Inferior parietal cortex (tissue), 1 donor: ENCODE measurements around the gene PWWP2B.
"Not testable (repeated sequence)": the region's sequence is repeated elsewhere in the genome, so short reads cannot be mapped to it uniquely, and the experiment has no call there.

ENCODE experiments used
- DNase-seq: peaks from one replicate; pipeline ENCODE4 v3.0.0-alpha.2; 2016; ENCODE audit errors: extremely low spot score

Gene PWWP2B

DNA sequence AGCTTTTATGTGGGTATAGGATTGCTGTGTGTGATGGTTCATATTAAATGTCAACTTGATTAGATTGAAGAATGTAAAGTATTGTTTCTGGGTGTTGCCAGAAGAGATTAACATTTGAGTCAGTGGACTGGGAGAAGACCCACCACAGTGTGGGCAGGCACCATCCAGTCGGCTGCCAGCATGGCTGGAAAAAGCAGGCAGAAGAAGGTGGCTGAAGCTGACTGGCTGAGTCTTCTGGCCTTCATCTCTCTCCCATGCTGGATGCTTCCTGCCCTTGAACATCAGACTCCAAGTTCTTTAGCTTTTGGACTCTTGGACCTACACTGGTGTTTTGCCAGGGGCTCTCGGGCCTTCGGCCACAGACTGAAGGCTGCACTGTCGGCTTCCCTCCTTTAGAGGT is 16.0 kb upstream of the PWWP2B start:
- DNase-seq: not testable (repeated sequence)

DNA sequence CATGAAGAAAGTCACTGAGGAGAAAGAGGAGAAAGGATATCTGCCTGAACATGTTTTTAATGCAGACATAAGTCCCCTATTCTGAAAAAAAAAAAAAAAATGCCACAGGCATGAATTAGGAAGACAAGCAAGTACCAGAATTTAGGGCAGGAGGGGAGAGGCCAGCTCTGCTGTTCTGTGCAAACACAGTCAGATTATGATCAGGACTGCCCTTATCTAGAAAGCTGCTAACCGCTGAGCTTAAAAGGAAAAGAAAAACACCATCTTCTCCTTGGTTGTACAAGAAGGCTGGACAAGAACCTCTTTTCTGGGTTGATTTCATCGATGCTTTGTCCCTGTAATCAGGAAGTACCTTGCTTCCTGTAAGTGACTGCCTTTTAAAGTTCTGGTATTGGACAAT is 15.3 kb upstream of the PWWP2B start:
- no peak for DNase-seq

DNA sequence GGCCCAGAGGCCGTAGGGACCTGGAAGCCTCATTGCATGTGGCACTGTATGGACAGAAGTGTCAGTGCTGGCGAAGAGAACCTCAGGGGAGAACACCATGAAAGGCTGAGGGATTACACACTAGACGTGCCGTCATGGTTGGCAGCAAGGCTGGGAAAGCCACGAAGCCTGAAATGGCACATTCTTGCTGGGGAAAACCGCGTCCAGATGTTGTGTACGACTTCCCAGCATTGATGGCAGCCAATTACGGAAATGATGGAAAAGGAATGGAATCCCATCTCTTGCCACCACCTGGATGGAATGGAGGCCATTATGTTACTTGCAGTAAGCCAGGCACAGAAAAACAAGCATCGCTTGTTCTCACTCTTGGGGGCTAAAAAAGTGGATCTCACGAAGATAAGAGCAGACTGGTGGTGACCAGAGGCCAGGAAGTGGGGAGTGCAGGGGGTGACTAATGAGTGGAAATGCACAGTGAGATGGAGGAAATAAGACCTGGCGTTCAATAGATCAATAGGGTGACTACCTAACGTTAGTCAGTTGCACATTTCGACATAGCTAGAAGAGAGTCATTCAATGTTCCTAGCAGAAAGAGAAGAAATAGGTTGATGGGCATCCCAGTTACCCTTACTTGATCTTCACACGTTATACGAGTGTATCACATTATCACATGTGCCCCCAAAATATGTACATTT is 14.6 kb upstream of the PWWP2B start:
- no peak for DNase-seq

DNA sequence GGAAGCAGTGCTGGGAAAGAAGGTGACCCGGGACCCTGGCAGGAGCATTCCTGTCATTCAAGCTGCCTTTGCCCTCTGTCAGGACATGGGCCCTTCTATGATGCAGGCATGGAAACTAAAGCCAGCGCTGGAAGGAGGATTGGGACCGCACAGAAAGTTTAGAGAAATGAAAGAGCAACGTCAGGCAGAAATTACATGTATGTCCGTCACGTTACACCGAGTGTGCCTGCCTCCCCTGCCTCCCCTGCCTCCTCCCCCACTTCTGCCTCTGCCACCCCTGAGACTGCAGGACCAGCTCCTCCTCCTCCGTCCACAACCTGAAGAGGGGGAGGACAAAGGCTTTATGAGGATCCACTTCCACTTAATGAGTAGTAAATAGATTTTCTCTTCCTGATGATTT is 13.9 kb upstream of the PWWP2B start:
- DNase-seq: no peak

DNA sequence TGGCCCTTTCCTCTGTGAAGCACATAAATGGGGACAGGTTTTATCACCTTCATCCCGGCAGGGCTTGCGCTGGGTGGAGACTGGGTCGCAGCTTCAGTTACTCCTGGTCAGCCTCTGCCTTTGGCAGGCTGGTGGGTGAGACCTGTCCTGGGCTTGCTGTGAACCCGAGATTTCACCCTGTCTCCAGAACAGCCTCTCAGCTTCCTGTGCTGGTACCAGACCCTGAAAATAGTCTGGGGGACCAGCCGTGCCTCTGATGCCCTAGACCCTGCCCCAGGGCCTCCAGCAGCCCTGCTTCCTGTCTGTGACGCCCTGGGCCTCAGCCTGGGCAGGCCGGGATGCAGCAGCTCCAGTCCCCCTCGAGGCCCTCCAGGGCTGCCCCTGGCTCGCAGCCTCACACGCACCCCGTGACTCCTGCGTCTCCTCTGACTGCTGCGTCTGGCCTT is 13.2 kb upstream of the PWWP2B start:
- DNase-seq: no peak

DNA sequence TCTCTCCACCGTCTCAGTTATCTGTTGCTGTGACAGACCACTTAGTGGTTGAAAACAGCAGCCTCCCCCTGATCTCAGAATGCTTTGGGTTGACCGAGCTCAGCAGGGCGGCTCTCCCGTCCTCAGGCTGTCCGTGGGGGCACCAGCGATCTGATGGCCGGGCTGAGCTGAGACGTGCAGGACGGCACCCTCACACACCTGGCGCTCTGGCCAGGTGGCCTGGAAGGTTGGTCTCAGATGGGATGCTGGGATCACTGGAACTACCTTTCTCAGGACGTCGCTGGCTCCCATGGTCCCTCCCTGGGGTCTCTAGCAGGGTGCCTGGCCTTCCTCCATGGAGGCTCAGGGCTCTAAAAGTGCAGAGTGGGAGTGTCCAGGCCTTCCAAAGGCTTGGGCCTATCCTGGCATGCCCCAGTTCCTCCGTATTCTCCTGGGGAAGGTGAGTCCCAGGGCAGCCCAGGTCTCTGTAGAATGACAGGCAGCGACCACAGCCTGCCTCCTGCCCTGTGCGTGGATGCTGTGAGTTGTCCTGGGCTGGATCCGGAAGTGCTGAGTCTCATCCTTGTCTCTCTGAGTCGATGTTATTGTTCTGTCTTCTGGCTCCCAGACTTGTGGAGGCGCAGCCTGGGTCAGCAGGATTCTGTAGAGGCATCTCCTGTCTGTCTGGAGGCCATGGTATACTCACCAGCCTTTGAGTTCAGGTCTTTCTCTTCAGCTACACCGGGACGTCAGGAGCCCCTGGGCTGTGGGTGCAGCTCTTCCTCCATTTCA is 12.2 kb upstream of the PWWP2B start:
- DNase-seq: no peak

DNA sequence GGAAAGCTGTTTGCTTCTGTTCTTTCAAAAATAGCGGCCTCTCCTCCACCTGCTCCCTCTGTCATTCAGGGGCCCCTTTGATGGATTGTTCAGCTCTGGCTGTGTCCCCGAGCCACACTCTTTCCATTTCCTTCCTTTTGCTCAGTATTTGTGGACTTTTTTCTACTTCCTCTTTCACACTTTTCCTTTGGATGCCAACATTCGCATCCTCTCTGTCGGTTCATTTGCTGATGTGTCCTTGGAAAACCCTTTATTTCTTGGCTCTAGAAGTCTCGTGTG is 11.7 kb upstream of the PWWP2B start:
- DNase-seq: no peak

DNA sequence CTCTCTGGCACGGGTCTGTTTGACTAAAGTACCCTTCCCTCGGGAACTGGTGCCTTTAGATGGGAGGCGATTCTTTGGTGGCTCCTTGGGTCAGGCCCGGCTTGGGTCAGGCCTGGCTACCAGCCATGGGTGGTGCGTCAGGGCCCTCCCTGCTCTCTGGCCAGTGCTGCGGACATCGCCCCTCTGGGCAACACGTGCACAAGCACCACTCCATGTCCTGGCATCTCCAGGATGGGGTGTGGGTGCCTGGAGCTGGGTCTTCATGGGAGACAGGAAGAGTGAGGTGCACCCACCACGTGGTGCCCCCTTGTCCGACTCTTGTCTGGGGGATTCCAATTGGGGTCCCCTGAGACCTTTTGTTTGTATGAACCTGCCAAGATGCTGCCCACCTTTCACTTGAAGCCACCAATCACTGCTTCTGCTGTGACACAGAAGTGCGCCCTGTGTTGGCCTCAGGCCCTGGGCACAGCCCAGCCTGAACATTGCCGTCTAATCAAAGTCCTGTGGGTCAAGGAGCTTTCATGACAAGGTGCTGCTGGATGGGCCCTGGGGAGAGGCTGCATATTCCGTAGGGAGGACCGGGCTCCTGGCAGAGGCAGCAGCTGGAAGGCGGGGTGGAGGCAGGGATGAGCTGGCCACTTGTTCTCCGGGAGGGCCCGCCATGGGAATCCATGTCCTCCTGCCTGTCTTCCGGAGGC is 11.1 kb upstream of the PWWP2B start:
- no peak for DNase-seq

DNA sequence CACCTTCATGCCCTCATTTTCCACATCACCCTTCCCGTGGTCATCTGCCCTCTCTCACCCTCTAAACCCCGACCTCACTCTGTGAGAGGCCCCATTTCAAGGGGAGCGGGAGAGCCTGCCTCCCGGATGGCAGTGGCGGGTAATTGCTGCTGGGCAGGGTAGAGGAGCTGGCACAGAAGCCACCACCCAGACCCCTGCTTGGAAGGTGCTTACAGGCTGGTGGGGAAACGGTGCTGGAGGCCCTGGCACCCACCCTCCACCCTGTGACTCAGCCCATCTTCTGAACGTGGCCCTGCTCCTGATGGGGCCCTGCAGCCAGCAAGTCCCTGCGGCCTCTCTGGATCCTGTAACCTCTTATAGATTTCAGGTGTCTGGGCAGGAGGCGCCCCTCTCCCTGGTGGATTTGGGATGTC is 10.6 kb upstream of the PWWP2B start:
- no peak for DNase-seq

DNA sequence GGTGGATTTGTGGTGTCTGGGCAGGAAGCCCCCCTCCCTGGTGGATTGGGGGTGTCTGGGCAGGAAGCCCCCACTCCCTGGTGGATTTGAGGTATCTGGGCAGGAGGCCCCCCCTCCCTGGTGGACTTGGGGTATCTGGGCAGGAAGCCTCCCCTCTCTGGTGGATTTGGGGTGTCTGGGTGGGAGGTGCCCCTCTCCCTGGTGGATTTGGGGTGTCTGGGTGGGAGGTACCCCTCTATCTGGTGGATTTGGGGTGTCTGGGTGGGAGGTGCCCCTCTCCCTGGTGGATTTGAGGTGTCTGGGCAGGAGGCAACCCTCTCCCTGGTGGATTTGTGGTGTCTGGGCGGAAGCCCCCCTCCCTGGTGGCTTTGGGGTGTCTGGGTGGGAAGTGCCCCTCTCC is 10.1 kb upstream of the PWWP2B start:
- DNase-seq: not testable (repeated sequence)

DNA sequence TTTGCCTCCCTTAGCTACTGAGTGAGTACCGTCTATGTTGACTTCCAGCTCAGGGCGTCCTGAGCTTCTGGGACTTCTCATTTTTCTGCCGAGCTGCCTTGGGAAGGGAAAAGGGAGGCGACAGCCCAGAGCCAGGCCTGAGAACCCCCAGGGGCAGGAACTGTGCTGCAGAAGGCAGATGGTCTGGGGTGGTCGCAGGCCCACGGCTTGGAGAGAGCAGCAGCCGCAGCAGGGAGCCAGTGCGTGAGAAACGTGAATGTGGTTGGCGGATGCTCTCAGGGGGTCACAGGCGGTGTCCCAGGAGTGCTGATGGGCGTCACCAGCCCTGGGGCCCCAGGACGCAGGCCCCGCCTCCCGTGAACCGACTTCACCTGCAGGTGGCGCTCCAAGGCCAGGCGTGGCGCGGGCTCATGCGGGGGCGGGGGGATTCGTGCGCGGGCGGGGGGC is 9.2 kb upstream of the PWWP2B start:
- no peak for DNase-seq

DNA sequence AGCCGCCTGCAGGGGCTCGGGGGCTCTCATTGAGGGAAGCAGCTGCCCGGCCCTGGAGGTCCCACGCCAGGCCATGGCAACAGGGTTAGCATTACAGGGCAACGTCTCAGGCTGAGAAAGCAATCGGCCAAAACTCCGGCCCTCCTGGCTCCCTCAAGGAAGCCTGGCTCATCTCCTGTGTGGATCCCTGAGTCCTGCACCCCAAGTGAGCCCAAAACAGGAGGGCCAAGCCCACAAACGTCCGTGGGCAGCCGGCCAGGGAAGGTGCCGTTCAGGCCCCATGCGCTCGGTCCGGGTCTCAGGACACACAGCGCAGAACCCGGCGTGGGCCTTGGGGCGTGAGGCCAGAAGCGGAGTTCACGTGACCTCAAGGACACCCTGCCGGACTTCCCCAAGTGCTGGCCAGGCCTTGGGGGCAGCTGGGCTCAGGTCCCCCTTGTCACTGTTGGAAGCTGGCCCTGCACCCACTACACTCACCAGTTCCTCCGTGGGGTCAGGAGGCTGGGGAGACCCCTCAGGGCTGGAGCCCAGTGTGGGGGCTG is 8.0 kb upstream of the PWWP2B start:
- DNase-seq: no peak

DNA sequence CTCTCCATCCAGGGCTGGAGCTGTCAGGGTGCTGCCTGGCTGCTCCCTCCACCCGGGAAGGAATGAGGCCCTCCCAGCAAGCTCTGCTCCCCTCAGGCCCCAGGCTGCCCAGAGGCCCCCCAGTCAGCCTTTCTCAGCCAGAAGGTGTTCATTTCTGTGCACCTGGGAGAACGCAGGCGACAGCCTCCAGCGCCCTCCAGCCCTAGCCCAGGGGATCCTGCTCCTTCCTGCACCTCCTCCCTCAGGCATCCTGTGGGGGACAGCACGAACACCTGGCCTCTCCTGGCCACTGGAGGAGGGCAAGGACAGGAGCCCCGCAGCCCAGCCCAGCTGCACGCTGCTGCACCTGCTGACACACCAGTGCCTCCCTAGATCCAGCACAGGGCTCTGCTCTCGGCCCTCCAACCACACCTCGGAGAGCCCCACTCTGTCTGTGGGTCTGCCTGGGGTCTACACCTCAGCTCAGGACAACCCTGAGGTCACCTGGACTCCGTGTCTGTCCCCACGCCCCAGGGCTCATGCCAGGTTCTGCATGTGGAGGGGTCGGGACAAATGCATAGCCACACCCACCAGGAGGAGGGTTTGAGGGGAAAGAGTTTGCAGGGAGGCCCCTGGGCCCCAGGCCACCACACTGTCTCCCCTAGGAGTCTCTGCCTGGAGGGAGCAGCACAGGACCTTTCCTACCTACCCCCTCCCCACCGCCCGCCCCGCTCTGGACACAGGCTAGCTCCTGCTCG is 7.4 kb upstream of the PWWP2B start:
- no peak for DNase-seq

DNA sequence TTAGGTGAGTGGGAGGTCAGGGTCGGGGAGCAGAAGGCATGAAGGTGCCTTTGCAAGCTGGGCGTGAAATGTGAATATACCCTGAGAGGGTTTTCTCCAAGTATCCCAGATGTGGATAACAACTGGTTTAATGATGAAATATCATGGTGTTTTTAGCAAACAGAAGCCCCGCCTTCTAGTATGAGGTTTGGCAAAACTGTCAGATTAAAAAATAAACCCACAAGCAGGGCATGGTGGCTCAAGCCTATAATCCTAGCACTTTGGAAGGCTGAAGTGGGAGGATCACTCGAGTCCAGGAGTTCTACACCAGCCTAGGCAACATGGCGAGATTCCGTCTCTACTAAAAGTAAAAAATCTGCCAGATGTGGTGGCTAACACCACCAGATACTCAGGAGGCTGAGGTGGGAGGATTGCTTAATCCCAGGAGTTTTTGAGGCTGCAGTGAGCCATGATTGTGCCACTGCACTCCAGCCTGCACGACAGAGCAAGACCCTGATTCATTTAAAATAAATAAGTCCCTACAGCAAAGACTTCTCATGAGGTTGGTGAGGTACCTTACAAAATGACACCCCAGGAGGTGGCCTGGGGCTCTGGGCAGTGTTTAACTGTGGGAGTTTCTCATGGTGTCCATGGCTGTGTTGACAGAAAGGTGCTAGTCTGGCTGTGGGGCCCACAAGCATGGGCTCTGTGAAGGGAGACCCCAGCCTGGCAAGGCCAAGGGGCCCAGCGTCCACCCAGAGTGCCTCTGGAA is 6.7 kb upstream of the PWWP2B start:
- DNase-seq: no peak

DNA sequence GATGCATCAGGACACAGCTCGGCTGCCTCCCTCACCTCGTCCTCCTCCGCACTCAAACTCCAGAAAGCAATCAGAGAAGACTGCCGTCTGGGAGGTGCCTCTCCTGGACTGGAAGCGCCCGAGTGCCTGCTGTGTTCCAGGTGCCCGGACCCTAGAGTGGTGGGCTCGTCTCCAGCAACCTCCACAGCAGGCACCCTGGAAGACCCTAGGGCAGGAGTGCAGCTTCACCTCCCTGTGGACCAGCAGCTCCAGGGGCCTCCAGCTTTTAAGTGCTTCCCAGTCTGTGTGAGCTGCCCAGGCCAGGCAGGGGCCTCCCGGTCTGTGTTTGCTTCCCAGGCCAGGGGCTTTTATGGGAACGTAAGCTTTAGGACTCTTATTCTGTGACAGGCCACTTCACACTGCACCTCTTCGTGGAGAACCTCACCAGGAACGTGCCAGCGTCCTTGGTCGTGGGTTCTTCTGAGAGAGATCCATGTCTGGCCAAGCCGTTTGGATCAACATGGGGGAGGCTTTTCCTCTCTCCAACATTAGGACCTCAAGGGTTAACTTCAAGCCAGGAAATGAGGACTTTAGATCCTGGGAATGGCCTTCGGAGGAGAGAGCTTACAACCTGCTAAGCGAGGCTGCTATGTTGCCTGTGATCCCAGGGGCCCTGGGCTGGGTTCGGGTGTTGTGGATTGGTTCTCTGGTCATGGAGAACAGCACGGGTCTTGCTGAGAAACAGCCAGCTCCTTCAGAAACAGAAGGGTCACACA is 5.9 kb upstream of the PWWP2B start:
- DNase-seq: no peak

DNA sequence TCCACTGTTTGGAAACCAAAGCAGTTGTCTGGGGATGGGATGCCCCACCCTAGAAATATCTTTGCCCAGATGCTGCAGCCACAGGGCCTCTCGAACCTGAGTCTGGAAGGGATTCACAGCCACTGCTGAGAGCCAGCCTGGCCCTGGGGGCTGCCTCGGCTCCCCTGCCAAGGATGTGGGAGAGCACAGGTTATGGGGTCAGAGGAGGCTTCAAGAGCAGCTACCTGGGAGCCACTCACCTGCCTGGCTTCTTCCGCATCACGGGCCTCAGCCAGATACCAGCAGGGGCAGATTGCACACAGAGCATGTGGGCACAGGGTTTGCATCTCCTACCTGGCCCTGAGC is 5.4 kb upstream of the PWWP2B start:
- DNase-seq: no peak

DNA sequence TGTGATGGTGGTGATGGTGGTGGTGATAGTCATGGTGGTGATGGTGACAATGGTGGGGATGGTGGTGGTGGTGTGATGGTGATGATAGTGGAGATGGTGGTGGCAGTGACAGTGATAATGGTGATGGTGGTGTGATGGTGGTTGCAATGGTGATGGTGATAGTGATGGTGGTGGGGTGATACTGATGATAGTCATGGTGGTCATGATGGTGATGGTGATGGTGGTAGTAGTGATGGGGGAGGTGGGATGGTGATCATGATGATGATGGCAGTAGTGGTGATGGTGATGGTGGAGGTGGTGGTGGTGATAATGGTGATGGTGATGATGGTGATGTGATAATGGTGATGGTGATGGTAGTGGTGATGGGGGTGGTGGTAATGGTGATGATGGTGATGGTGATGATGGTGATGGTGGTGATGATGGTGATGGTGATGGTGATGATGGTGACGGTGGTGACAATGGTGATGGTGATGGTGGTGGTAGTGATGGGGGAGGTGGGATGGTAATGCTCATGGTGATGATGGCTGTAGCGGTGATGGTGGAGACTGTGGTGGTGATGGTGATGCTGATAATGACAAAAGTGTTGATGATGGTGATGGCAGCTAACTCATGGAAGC is 4.7 kb upstream of the PWWP2B start:
- no peak for DNase-seq

DNA sequence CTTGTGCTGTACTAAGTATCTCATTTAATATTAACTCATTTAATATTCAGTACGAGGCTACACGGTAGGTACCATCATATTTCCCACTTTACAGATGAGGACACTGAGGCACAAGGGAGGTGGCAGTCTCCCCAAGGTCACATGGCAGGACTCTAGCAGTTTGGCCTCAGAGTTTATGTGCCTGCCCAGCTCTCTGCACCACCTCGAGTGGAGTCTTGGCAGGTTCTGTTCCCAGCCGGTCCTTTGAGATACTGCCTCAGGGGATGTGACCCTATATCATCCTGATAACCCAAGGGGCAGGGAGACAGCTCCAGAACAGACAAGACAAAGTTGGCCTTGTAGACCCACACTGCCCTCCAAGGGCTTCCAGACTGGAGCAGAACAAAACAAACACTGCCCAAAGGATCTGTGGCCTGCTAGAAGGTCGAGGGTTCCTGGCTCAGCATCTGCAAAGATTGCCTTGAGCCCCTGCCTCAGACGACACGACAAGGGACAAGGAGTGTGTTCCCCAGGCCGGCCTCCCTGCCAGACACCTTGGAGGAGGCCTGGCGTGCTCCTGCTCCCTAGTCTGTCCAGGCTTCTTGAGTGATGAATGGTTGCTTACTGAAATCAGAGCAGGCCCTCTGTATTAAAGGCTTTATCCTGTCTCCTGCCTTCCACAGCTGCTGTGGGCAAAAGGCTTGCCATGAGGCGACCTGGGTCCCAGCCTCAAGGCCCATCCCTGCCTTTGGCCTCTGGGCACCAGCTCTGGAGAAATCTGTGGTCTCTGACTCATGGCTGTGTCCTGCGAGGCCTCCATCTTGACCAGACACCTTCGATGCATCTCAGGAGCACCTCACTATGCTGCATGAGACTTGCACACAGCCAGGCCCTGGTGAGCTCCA is 3.9 kb upstream of the PWWP2B start:
- DNase-seq: no peak

DNA sequence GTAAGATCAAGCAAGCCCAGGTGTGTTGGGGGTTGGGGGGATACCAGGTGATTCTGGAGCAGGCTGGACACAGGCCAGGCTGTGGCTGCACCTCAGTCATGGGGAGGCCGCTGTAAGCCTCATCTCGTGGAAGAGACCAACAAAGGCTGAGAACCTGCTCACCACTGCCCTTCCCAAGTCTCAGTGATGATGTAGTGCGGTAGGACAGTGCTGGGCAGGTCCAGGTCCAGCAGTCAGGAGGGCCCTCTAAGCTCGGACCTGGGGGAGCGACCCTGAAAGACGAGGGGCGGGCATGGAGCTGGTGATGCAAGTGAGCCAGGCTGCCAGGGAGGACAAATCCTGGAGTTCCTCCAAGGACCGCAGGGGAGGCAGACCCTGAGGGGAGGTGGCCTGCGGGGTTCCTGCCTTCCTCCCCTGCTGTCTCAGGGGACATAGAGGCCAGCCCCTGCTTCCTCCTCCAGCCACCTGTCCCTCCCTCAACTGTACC is 3.3 kb upstream of the PWWP2B start:
- DNase-seq: no peak
